ENCODE data around the gene NIPSNAP3A.

NIPSNAP3A gene

GRCh38 chr9:104774831-104775573 lies 27.5 kb downstream of the NIPSNAP3A start:
- DNase-seq, result no peak

DNA sequence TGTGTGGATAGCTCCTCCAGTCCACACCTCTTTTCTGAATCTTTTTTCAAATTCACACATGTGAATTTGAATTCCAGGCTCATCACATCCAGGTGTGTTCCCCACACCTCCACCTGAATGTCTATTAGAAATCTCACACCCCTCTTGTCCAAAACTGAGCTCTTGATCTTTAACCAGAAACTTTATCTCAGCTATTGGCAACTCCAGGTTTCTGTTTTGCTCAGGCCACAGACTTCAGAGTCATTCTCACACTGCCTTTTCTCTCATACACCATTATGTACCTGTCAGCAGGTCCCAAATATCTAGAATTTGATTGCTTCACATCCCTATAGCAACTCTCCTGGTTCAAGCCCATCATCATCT lies 28.1 kb downstream of the NIPSNAP3A start:
- no peak for DNase-seq

DNA sequence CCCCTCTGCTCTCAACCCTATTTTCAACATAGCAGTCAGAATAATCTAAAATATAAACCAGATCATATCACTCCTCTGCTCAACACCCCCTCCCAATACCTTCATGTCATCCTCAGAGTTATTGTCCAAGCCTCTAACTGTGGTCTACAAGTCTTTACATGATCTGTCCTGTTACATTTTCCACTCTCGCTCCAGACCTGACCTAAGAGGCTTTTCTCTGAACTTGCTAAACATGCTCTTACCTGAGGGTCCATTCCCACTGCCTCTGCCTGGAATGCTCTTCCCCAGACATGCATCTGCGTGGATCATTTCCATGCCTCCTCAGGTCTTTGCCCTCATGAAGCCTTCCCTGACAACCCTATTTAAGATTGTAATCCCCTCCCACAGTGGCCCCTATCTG lies 28.5 kb downstream of the NIPSNAP3A start:
- no peak for DNase-seq

GRCh38 chr9:104776797-104777196 lies 29.3 kb downstream of the NIPSNAP3A start:
- no peak for DNase-seq

DNA sequence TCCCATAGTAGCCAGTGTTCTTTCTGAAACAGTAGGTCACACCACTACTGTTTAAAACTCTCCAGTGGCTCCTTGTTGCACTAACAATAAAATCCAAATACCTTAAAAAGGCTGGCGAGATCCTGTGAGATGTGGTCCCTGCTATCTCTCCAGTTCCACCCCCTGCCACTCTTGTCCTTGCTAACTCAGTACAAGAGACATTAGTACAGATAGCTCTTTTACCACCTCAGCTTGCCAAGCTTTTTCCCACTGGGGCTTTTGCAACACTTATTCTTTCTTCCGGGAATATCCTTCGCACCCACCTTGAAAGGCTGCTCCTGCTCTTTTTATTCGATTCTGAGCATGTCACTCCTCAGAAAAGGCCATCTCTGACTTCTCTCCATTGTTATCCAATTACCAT lies 31.3 kb downstream of the NIPSNAP3A start:
- no peak for DNase-seq

GRCh38 chr9:104779334-104779733 lies 31.9 kb downstream of the NIPSNAP3A start:
- no peak for DNase-seq

DNA sequence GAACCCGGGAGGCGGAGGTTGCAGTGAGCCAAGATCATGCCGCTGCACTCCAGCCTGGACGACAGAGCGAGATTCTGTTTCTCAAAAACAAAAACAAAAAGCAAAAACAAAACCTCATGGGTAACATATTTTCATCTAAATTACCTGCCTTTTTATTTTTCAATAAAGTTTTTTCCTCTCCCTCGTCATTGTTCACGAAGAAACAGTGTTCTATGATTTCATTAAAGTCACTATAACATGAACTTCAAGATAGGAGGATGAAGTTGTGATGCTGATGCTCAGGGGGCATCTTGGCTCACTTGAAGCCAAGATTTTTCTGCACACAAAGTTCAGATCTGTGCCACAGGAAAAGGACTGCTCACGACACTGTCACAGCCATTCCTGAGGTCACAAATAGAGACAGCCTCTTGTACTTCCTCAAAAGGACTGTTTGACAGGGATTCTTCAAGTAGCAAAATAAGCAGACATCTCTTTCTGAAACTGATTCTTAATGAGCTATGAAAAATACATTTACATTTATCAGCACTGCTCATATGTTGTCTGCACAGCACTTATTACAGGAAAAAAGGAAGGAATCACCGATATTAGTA lies 32.6 kb downstream of the NIPSNAP3A start:
- DNase-seq, result no peak

DNA sequence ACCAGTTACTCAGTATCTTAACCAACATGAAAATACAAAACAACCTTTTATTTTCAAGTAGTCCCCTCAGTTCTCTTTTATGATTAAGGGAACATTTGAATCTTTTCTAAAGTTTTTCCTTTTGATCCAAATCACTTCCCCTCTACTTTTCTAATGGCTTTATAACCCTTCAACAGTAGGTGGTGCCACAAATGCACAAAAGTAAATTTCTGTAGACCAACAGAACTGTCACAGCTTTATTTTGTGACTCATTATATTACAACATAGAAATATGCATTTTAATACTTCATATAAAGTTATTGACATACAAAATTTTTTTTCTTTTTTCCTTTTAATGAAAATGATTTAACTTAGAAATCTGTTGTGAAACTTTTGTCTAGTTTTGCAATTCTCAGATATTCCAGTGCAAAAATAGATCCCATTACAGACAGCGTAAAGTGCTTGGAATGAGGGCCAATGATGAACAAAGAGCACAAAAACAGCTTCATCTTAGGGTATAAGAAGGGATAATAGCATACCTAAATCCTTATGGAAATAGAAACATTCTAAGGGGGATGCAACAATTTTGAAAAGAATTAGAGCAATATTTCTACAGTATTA lies 33.4 kb downstream of the NIPSNAP3A start:
- no peak for DNase-seq

GRCh38 chr9:104783588-104783987 lies 36.1 kb downstream of the NIPSNAP3A start:
- DNase-seq, result no peak

- DNase-seq, result no peak
These were observed 36.6 kb downstream of the NIPSNAP3A start for GRCh38 chr9:104784098-104784497.

- no peak for DNase-seq
These were observed 38.8 kb downstream of the NIPSNAP3A start for GRCh38 chr9:104786293-104786692.

DNA sequence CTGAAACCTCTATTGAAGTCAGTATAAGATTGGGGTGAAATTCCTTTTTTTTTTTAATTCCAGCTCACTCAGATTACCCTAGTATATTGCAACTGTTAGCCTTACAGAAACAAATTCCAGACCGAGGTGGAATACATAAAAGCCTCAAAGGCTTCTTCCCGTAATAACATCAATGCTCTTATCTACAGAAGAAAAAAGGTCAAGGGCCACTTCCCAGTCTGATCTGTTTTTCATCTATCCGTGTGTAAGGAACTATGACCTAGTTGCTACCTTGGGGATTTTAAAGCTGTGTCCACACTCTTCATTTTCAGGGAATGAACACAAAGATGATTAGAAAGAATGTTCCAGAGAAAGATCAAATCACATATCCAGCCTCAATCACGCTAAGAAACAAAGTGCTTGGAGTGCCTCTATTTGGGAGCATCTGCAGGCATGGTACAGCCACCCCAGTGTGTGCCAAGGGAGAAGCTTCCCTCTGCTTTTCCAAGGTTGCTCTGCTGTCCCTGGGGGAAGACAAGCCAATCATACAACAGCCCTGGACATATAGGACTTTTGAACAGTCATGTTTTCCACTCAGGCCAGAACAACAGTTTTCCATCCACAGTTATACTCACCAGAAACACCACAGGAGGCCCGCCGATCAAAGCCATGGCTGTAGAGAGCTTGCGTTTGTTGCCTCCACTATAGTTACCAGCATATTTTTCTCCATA lies 40.0 kb downstream of the NIPSNAP3A start:
- DNase-seq, result no peak

DNA sequence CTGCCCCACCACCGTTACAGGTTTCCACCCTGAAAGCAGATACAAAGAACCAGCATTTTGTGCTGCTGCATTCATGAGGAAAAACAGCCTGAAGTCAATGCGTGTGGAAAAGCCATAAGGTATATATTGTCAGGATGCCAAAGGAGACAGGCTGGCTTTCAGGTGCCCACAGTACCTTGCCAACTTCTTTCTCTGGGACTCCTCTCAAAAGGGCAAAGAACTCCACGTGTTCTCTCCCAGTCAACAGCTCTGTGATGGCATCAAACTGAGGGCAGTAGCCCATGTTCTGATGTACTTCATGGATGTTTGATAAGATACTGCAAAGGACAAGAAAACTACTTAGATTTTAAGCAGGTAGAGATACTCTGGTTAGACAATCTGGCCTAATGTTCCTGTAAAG lies 40.8 kb downstream of the NIPSNAP3A start:
- DNase-seq, result no peak

- DNase-seq, result no peak
These were observed 46.6 kb downstream of the NIPSNAP3A start for GRCh38 chr9:104794070-104794469.

- no peak for DNase-seq
These were observed 47.6 kb downstream of the NIPSNAP3A start for GRCh38 chr9:104795082-104795481.

GRCh38 chr9:104795857-104796256 lies 48.4 kb downstream of the NIPSNAP3A start:
- DNase-seq, result no peak

DNA sequence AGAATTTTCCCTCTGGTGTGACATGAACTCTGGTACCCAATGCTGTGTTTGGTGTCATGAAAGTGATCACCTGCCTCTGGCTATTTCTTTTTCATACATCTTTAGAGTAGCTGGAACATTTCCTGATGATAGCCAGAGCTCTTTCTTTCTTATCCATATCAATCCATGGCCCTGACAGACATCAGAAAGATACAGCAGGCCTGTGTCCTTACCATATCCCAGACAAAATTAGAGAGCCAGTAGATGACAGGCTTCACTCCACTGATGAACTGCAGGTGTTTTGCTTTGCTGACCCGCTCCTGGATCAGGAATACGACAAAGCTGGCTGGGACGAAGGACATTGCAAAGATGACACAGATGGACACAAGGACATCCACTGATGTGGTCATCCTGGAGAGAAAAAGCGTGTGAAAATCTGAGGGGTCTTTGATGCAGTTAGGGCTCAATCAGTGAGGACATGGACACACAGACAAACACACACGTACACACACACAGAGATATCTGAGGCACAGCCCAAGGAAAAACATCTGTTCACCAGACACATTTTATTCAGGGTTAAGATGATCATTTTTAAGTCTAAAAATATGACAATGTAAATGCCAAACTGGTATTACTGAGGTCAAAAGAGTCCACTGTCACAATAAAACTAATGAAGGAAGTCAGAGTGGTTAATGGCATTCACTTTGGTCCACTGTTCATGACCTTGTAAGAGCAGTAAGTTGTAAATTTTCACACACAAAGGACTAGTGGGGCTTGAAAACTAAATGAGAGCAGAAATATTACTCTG lies 50.9 kb downstream of the NIPSNAP3A start:
- DNase-seq, result no peak

DNA sequence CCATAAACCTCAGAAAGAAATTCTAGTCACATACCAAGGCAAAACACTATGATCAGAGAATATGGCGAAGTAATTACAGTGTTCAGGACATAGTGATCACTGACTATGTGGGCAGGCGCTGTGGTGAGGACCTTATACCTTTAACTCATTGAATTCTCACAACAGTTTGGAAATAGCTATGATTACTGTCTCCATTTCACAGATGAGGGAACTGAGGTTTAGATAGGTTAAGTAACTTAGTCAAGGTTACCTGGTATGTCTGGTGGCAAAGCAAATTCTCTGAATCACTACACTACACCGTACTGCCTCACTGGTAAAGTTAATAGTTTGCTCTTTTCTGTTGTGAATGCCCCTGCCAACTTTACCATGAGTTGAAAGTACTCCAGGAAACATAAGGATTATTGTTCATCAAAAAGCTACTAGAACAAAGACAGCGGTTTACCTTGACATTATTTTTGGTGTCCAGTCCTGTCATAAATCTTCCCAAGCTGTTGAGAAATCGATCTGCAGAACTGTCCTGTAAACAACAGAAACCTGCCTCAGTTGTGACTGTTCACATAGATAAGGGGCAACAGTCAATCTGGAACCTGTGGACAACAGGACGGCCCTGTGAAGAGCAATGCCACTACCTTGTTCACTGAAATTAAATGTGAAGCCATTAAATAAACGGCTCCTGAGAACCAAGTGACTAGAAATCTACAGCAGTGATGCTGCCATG lies 52.7 kb downstream of the NIPSNAP3A start:
- DNase-seq, result no peak

DNA sequence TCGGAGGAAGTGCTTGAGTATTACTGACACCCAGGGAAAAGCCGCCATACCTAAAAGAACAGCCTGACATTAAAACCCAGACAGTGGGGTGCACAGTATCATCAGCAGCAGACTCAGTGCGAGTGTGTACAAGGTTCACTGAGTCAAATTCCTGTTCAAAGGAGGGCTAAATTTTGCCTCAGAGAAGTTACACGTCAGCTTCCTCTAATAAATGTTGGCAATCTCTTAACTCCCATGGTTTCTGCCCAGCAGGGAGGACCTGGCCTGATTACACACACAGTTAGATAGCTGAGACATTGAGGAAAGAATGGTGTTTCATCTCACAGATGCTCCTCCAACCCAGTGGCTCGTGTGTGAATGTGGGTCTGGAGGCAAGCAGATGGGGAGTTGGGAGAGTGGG lies 54.6 kb downstream of the NIPSNAP3A start:
- DNase-seq, result no peak

GRCh38 chr9:104802906-104803305 lies 55.4 kb downstream of the NIPSNAP3A start:
- DNase-seq, result no peak

DNA sequence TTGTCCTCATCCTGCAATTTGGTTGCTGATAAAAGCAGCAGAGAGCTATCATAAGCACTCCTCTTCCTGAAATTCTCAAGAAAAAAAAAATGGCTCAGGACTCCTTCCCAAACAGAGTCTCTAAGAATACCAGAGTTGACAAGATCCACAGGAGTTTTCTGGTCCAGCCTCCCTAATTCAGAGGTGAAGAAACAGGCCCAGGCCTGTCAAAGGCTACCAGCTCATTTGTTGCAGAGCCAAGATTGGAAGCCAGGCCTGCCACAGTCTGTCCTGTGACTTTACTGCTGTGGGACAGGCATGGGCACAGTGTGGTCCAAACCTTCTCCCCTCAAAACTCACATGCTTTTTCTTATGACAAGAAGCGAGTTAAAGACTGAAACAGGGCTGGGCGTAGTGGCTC lies 58.0 kb downstream of the NIPSNAP3A start:
- no peak for DNase-seq

GRCh38 chr9:104808035-104808614 lies 60.6 kb downstream of the NIPSNAP3A start:
- no peak for DNase-seq

Data from DMS 273 treated with DMSO at 0.1 percent for 48 hours (cell line).